B cell (primary cell): ENCODE data around the gene EIF3B. TPM values are rescaled to one million over a fixed set of nuclear protein-coding genes. Genes with fewer than 3 reads are reported as not detected.

Experiments used
- ATAC-seq: fragments of 200-7000 bp; cut with Tn5 transposase; one replicate; pipeline ENCODE4 v1.10.0; 2021; ENCODE audit warnings: low read depth, mild to moderate bottlenecking, moderate number of reproducible peaks, moderate library complexity
- CTCF ChIA-PET: fragments of 350-600 bp; sonication (Branson Sonifier 250); formaldehyde crosslinking; loops from one replicate; lab custom pipeline; 2021; ENCODE audit warnings: antibody characterized with exemption, inconsistent platforms; lab: Charles Lee
- POLR2A ChIA-PET: fragments of 350-600 bp; sonication (Branson Sonifier 250); formaldehyde crosslinking; loops from one replicate; lab custom pipeline; 2021; ENCODE audit warnings: antibody characterized with exemption; lab: Charles Lee
- DNase-seq: peaks from one replicate; pipeline ENCODE4 v3.0.0; 2013
- H2AFZ ChIP-seq: 2 replicates; pipeline ENCODE4 v1.6.1; 2012; ENCODE audit warnings: mild to moderate bottlenecking, low read depth, low read length; ENCODE audit not compliant: insufficient read depth, poor library complexity, severe bottlenecking
- H3K27ac ChIP-seq, 2 donors: 1 replicate in 1 of 2; 2 replicates in 1 of 2; pipeline ENCODE4 v1.5.1; 2012 to 2013; ENCODE audit warnings: low read length in 2 of 2, mild to moderate bottlenecking in 2 of 2, moderate library complexity in 1 of 2
- H3K27me3 ChIP-seq, 4 experiments: fragments of 200-600 bp in 1 of 4; sonication (generic) in 1 of 4; replicated peaks in 1 of 4; 1 replicate in 2 of 4; 2 replicates in 2 of 4; pipeline versions ENCODE4 v1.6.1 to v1.7.0; 2013 to 2016; ENCODE audit warnings: low read length in 3 of 4, mild to moderate bottlenecking in 2 of 4, mixed read lengths in 1 of 4, moderate library complexity in 1 of 4; ENCODE audit not compliant: insufficient read depth in 4 of 4, control insufficient read depth in 3 of 4; ENCODE audit errors: control extremely low read depth in 1 of 4
- H3K36me3 ChIP-seq, 2 experiments: replicated peaks in 1 of 2; 1 replicate in 1 of 2; 2 replicates in 1 of 2; pipeline versions ENCODE4 v1.6.1 to v1.7.1; 2013; ENCODE audit warnings: low read length in 1 of 2; ENCODE audit not compliant: insufficient read depth in 2 of 2, control insufficient read depth in 1 of 2; ENCODE audit errors: control extremely low read depth in 1 of 2, extremely low read depth in 1 of 2
- H3K4me1 ChIP-seq, 2 donors: fragments of 200-600 bp in 1 of 2; sonication (generic) in 1 of 2; 1 replicate in 1 of 2; 2 replicates in 1 of 2; pipeline versions ENCODE4 v1.5.1 to v1.6.1; 2013 to 2017; ENCODE audit warnings: low read length in 2 of 2; ENCODE audit not compliant: control insufficient read depth in 2 of 2, insufficient read depth in 2 of 2
- H3K4me2 ChIP-seq: replicated peaks from 2 replicates; pipeline ENCODE3; 2012; ENCODE audit warnings: mild to moderate bottlenecking, low read depth, low read length; ENCODE audit not compliant: poor library complexity, severe bottlenecking
- H3K4me3 ChIP-seq, 5 experiments: fragments of 200-600 bp in 1 of 5; sonication (generic) in 1 of 5; 1 replicate in 3 of 5; 2 replicates in 2 of 5; pipeline versions ENCODE4 v1.5.1 to v1.7.0; 2011 to 2016; ENCODE audit warnings: low read length in 4 of 5, mild to moderate bottlenecking in 4 of 5, low read depth in 2 of 5, control low read depth in 1 of 5, moderate library complexity in 1 of 5; ENCODE audit not compliant: insufficient read depth in 1 of 5; ENCODE audit errors: control extremely low read depth in 1 of 5, extremely low read depth in 1 of 5
- H3K79me2 ChIP-seq: fragments of 200-600 bp; sonication (generic); one replicate; pipeline ENCODE4 v1.6.0; 2016; ENCODE audit warnings: low read length; ENCODE audit not compliant: control insufficient read depth, insufficient read depth
- H3K9ac ChIP-seq: fragments of 200-600 bp; sonication (generic); 2 replicates; pipeline ENCODE4 v1.6.1; 2017; ENCODE audit warnings: mild to moderate bottlenecking, low read length, moderate library complexity
- H3K9me3 ChIP-seq, 3 donors: one replicate each; pipeline versions ENCODE4 v1.6.1 to v1.7.1; 2013; ENCODE audit warnings: low read length in 2 of 3; ENCODE audit not compliant: control insufficient read depth in 2 of 3, insufficient read depth in 1 of 3; ENCODE audit errors: control extremely low read depth in 1 of 3
- H4K20me1 ChIP-seq: 2 replicates; pipeline ENCODE4 v1.6.0; 2012; ENCODE audit warnings: mild to moderate bottlenecking, low read length; ENCODE audit not compliant: insufficient read depth, control insufficient read depth, poor library complexity, severe bottlenecking
- H3K27ac Mint-ChIP-seq: one replicate; pipeline ENCODE4 v1.8.0; 2021; ENCODE audit warnings: mixed read lengths
- H3K27me3 Mint-ChIP-seq: one replicate; pipeline ENCODE4 v1.8.0; 2021; ENCODE audit warnings: mixed read lengths
- H3K4me1 Mint-ChIP-seq: one replicate; pipeline ENCODE4 v1.8.0; 2021; ENCODE audit warnings: mixed read lengths
- H3K4me3 Mint-ChIP-seq: one replicate; pipeline ENCODE4 v1.8.0; 2021; ENCODE audit warnings: mixed read lengths
- H3K9me3 Mint-ChIP-seq: one replicate; pipeline ENCODE4 v1.8.0; 2022; ENCODE audit warnings: mixed read lengths; ENCODE audit not compliant: insufficient read depth
- CTCF ChIP-seq: fragments of 200-600 bp; IDR thresholded peaks from one replicate; pipeline ENCODE4 v1.8.0; 2022; ENCODE audit warnings: antibody characterized with exemption, mild to moderate bottlenecking
- EZH2 ChIP-seq: IDR thresholded peaks from 2 replicates; pipeline ENCODE4 v1.6.1; 2012; ENCODE audit warnings: borderline replicate concordance, low read depth, mild to moderate bottlenecking, moderate library complexity, low read length; ENCODE audit not compliant: insufficient read depth, poor library complexity, severe bottlenecking
- WGBS: methylation state at CpG from one replicate; pipeline ENCODE4 v1.1.5; 2013; ENCODE audit warnings: missing lambda C conversion rate; ENCODE audit not compliant: insufficient coverage; 5-methylcytosine and 5-hydroxymethylcytosine counted together
- intact Hi-C: fragments of 100-400 bp; cut with micrococcal nuclease; formaldehyde crosslinking; loops from one replicate; pipeline ENCODE4 v1.10.0; 2022
- polyA plus RNA-seq: library from polyadenylated mRNA; depleted of rRNA; stranded (reverse); fragments of >200 nt; gene quantifications from 2 replicates; pipeline ENCODE4 v1.2.3, GENCODE V29; 2012
- total RNA-seq, 2 donors: library from RNA; stranded (reverse); fragments of 120-200 nt in 1 of 2; gene quantifications; 1 replicate in 1 of 2; 2 replicates in 1 of 2; pipeline versions ENCODE4 v1.2.3 to v1.2.4, GENCODE V29; 2013 to 2022

EIF3B gene
- total and polyA plus RNA-seq, 2 donors (not counting 1 experiment from before 2014, with no cell fraction given) = 69.3 to 152 TPM

GRCh38 chr7:2386964-2387669 lies 32.5 kb downstream of the EIF3B start:
- POLR2A ChIA-PET = no interaction called here
- no peaks in the 10 kb centered on the region for H3K4me1 Mint-ChIP-seq

GRCh38 chr7:2387897-2388636 lies 33.4 kb downstream of the EIF3B start:
- H3K27ac Mint-ChIP-seq = no peak overlapping the region
- no peak overlapping the region for H2AFZ ChIP-seq
- H3K27ac ChIP-seq = no peak overlapping the region
- H3K4me2 ChIP-seq = no peak overlapping the region
- H3K36me3 ChIP-seq = peaks cover 0 to 4% of the 10 kb centered on the region in 2 experiments
- H3K9ac ChIP-seq = no peak overlapping the region
- CTCF ChIA-PET = no interaction called here
- POLR2A ChIA-PET = no interaction called here
- no peak overlapping the region for H3K4me3 Mint-ChIP-seq
- no peak for DNase-seq
- no peaks in the 10 kb centered on the region for H3K4me1 ChIP-seq
- no peaks in the 10 kb centered on the region for H4K20me1 ChIP-seq
- H3K27me3 ChIP-seq = no peaks in the 10 kb centered on the region
- no peaks in the 10 kb centered on the region for H3K27me3 Mint-ChIP-seq
- no peak for ATAC-seq
- H3K9me3 Mint-ChIP-seq = no peaks in the 10 kb centered on the region
- no peaks in the 10 kb centered on the region for H3K9me3 ChIP-seq
- 79% methylated on average over 29 of the region's 31 CpGs for WGBS
- peaks cover 4% of the 10 kb centered on the region for H3K4me1 Mint-ChIP-seq
- no peaks in the 10 kb centered on the region for H3K79me2 ChIP-seq
- no peak for TF ChIP-seq CTCF
- no peak for TF ChIP-seq EZH2
- intact Hi-C loops = no loop called here
- H3K4me3 ChIP-seq = no peak overlapping the region

More at GRCh38 chr7:2386964-2387669, 32.5 kb downstream of the EIF3B start:
- H3K9me3 ChIP-seq = no peaks in the 10 kb centered on the region
- H3K4me3 ChIP-seq = no peak overlapping the region
- DNase-seq (no peak), ATAC-seq (no peak)
- H3K9me3 Mint-ChIP-seq = no peaks in the 10 kb centered on the region
- TF ChIP-seq EZH2 = no peak
- H3K4me3 Mint-ChIP-seq = no peak overlapping the region
- 87% methylated on average over 14 of the region's 17 CpGs for WGBS
- no peaks in the 10 kb centered on the region for H3K79me2 ChIP-seq
- no peaks in the 10 kb centered on the region for H4K20me1 ChIP-seq
- CTCF ChIA-PET = no interaction called here
- H3K27me3 Mint-ChIP-seq = no peaks in the 10 kb centered on the region
- intact Hi-C loops = no loop called here
- H3K27ac ChIP-seq = no peak overlapping the region
- H3K4me2 ChIP-seq = no peak overlapping the region
- H3K36me3 ChIP-seq = peaks cover 0 to 7% of the 10 kb centered on the region in 2 experiments
- H2AFZ ChIP-seq = no peak overlapping the region
- no peak overlapping the region for H3K27ac Mint-ChIP-seq
- H3K27me3 ChIP-seq = no peaks in the 10 kb centered on the region
- H3K4me1 ChIP-seq = no peaks in the 10 kb centered on the region
- H3K9ac ChIP-seq = no peak overlapping the region
